ENCODE data around the gene TYW1.
"Not testable (repeated sequence)": the region's sequence is repeated elsewhere in the genome, so short reads cannot be mapped to it uniquely, and the experiment has no call there.

TYW1 gene

GRCh38 chr7:66995050-66995776 lies 1.4 kb upstream of the TYW1 start, which contains the start of gene SBDS:
Gene SBDS, minus strand, starts transcription at chr7:66995586. Its CDS starts 169 bp downstream, at chr7:66995417.
- DNase-seq: peak; percentile 95

GRCh38 chr7:67000601-67001258 lies 4.1 kb downstream of the TYW1 start:
- DNase-seq: not testable (repeated sequence)

- DNase-seq: not testable (repeated sequence)
Measured at GRCh38 chr7:67004145-67004544, 7.5 kb downstream of the TYW1 start.

GRCh38 chr7:67006965-67007364 lies 10.3 kb downstream of the TYW1 start:
- DNase-seq: no peak

- DNase-seq: no peak
Measured at GRCh38 chr7:67008260-67008659, 11.6 kb downstream of the TYW1 start.

- DNase-seq: not testable (repeated sequence)
Measured at GRCh38 chr7:67009677-67010076, 13.0 kb downstream of the TYW1 start.

GRCh38 chr7:67014076-67014622 lies 17.5 kb downstream of the TYW1 start:
- DNase-seq: not testable (repeated sequence)

- not testable (repeated sequence) for DNase-seq
Measured at GRCh38 chr7:67017971-67018370, 21.3 kb downstream of the TYW1 start.

GRCh38 chr7:67018940-67019339 lies 22.3 kb downstream of the TYW1 start:
- DNase-seq: no peak

GRCh38 chr7:67019562-67020390 lies 23.1 kb downstream of the TYW1 start:
- DNase-seq: no peak

GRCh38 chr7:67021260-67021659 lies 24.6 kb downstream of the TYW1 start:
- DNase-seq: no peak

GRCh38 chr7:67022511-67022910 lies 25.9 kb downstream of the TYW1 start:
- DNase-seq: no peak

GRCh38 chr7:67025459-67025858 lies 28.8 kb downstream of the TYW1 start:
- not testable (repeated sequence) for DNase-seq

GRCh38 chr7:67031685-67032084 lies 35.1 kb downstream of the TYW1 start:
- not testable (repeated sequence) for DNase-seq

- no peak for DNase-seq
Measured at GRCh38 chr7:67033251-67033650, 36.6 kb downstream of the TYW1 start.

- not testable (repeated sequence) for DNase-seq
Measured at GRCh38 chr7:67036432-67037395, 40.1 kb downstream of the TYW1 start.

GRCh38 chr7:67040832-67041231 lies 44.2 kb downstream of the TYW1 start:
- not testable (repeated sequence) for DNase-seq

GRCh38 chr7:67042781-67043558 lies 46.3 kb downstream of the TYW1 start:
- DNase-seq: not testable (repeated sequence)

- not testable (repeated sequence) for DNase-seq
Measured at GRCh38 chr7:67043559-67043930, 46.9 kb downstream of the TYW1 start.

GRCh38 chr7:67045496-67045995 lies 48.9 kb downstream of the TYW1 start:
- no peak for DNase-seq

- DNase-seq: not testable (repeated sequence)
Measured at GRCh38 chr7:67046819-67047218, 50.2 kb downstream of the TYW1 start.

All from CD4-positive, alpha-beta T cell treated with Interleukin-6 for 4 hours (primary cell).